ENCODE measurements around the gene ADORA1. TPM values are rescaled to one million over a fixed set of nuclear protein-coding genes. Genes with fewer than 3 reads are reported as not detected.
A peak's percentile ranks its signal among the peaks of the same experiment; 100 is the strongest.

The ADORA1 gene
- total and polyA plus RNA-seq, 2 of the 4 experiments (the other 2 are of a cell fraction): 0.36 to 0.56 TPM

- peaks cover 15% of the 10 kb centered on the region; the same call in 1 of the 2 replicates for H3K9me1 ChIP-seq (ENCODE audit: insufficient read depth, low read length)
- H2BK120ac ChIP-seq (ENCODE audit: low read depth, low read length): peak within 1 kb of the TSS; percentile 36; the same call in 1 of the 2 replicates
- no peaks in the 10 kb centered on the region for H3K36me3 ChIP-seq (ENCODE audit: control insufficient read depth, insufficient read depth, low read length)
- no peak within 1 kb of the TSS; the same call in 1 of the 2 replicates for H3K18ac ChIP-seq (ENCODE audit: low read depth, low read length)
- no TSS peak for BruUV-seq (replicated peaks)
- ChIA-PET CTCF (no interaction called here), POLR2A (ENCODE audit: unreplicated experiment) (no interaction called here)
- no peak within 1 kb of the TSS; the same call in 1 of the 2 replicates for H2AK5ac ChIP-seq (ENCODE audit: low read depth, low read length)
- H3K9me3 ChIP-seq (ENCODE audit: control insufficient read depth, insufficient read depth, low read length): no peaks in the 10 kb centered on the region
- H2BK20ac ChIP-seq (ENCODE audit: low read depth, low read length): peak within 1 kb of the TSS; percentile 8; the same call in 1 of the 2 replicates
- no peak within 1 kb of the TSS for H4K8ac ChIP-seq (ENCODE audit: low read depth in 2 of 2, low read length in 2 of 2)
- H3K79me1 ChIP-seq (ENCODE audit: low read depth in 1 of 2, low read length in 2 of 2): no peaks in the 10 kb centered on the region
- no peak within 1 kb of the TSS for H3K23ac ChIP-seq (ENCODE audit: low read depth, low read length)
- no peak within 1 kb of the TSS for H3K9ac ChIP-seq (ENCODE audit: low read depth, low read length)
- no peaks in the 10 kb centered on the region for H4K20me1 ChIP-seq (ENCODE audit: insufficient read depth, low read length)
- peak within 1 kb of the TSS; percentile 31; the same call in 1 of the 3 replicates for H2BK15ac ChIP-seq (ENCODE audit: low read depth, low read length)
- no peak within 1 kb of the TSS; the same call in 1 of the 2 replicates for H3K14ac ChIP-seq (replicated peaks; ENCODE audit: low read depth, low read length)
- peak within 1 kb of the TSS; percentile 12 for H2AK9ac ChIP-seq (replicated peaks; ENCODE audit: low read depth, low read length, poor library complexity)
- peaks cover 2% of the 10 kb centered on the region; the same call in 1 of the 2 replicates for H3K27me3 ChIP-seq (ENCODE audit: control insufficient read depth, insufficient read depth, low read length)
- in situ Hi-C loops (cut with MboI; ENCODE audit: low sequenced_read_pairs) (no loop called here), dilution Hi-C loops (cut with HindIII; ENCODE audit: low sequenced_read_pairs, unreplicated experiment) (no loop called here), intact Hi-C loops (cut with micrococcal nuclease) (no loop called here)
- DNase-seq: no peak
- H3K4ac ChIP-seq (ENCODE audit: low read depth, low read length): no peak within 1 kb of the TSS
- H3K4me1 ChIP-seq (ENCODE audit: control insufficient read depth, insufficient read depth, low read length): peaks cover 22% of the 10 kb centered on the region
- H2AFZ ChIP-seq (replicated peaks; ENCODE audit: low read length, poor library complexity): no peak within 1 kb of the TSS
- no peak within 1 kb of the TSS for H3K4me2 ChIP-seq (ENCODE audit: low read depth, low read length)
- no peak for TF ChIP-seq NFE2L2 (IDR thresholded peaks at IDR 0.05; ENCODE audit: low read depth, low read length)
- no peak for TF ChIP-seq USF2 (IDR thresholded peaks at IDR 0.05; ENCODE audit: low read depth, low read length)
- no peak for TF ChIP-seq MAZ (IDR thresholded peaks at IDR 0.05; ENCODE audit: borderline replicate concordance, low read depth, low read length)
- TF ChIP-seq CHD1 (IDR thresholded peaks at IDR 0.05; ENCODE audit: low read depth, low read length): no peak
- no peak for TF ChIP-seq POLR2A (IDR thresholded peaks at IDR 0.05; ENCODE audit: low read depth, low read length)
- TF ChIP-seq MAFK (IDR thresholded peaks at IDR 0.05; ENCODE audit: low read depth, low read length): no peak
- no peak for TF ChIP-seq MXI1 (IDR thresholded peaks at IDR 0.05; ENCODE audit: borderline replicate concordance, low read depth, low read length)
- TF ChIP-seq RCOR1 (IDR thresholded peaks at IDR 0.05; ENCODE audit: insufficient replicate concordance, low read length): no peak
- no peak for TF ChIP-seq FOS (IDR thresholded peaks at IDR 0.05; ENCODE audit: low read depth, low read length)
- no peak for TF ChIP-seq SMC3 (IDR thresholded peaks at IDR 0.05; ENCODE audit: low read depth, low read length)
- TF ChIP-seq RFX5 (IDR thresholded peaks at IDR 0.05; ENCODE audit: low read depth, low read length): no peak
- no peak for TF ChIP-seq CEBPB (IDR thresholded peaks at IDR 0.05; ENCODE audit: low read depth, low read length)
- TF ChIP-seq RAD21 (IDR thresholded peaks at IDR 0.05; ENCODE audit: low read length): no peak
- no peak for TF ChIP-seq CTCF (conservative IDR thresholded peaks at IDR 0.05; ENCODE audit: low read depth, low read length)
- no peak for TF ChIP-seq ELK1 (IDR thresholded peaks at IDR 0.05; ENCODE audit: borderline replicate concordance, low read depth, low read length)
- TF ChIP-seq BHLHE40 (IDR thresholded peaks at IDR 0.05; ENCODE audit: low read depth, low read length): no peak
- H4K5ac ChIP-seq (ENCODE audit: low read depth, low read length): no peak within 1 kb of the TSS
- no peak within 1 kb of the TSS for H3K4me3 ChIP-seq (ENCODE audit: insufficient read depth, low read depth, low read length)
- H3K56ac ChIP-seq (ENCODE audit: extremely low read depth, insufficient read depth, low read length): no peak within 1 kb of the TSS
- H2BK5ac ChIP-seq (ENCODE audit: low read depth, low read length, poor library complexity, severe bottlenecking): no peak within 1 kb of the TSS
- no peak for ATAC-seq (ENCODE audit: low read depth)
- WGBS, 2 experiments (ENCODE audit: extremely low coverage in 2 of 2, insufficient read length in 1 of 2): no CpG with 5 or more reads among the region's 5 CpGs
- H3K27ac ChIP-seq (ENCODE audit: insufficient read depth, low read length): no peak within 1 kb of the TSS
- no peak within 1 kb of the TSS for H4K91ac ChIP-seq (ENCODE audit: insufficient read depth, low read depth, low read length)
Observed at GRCh38 chr1:203175237-203175826, 47.8 kb downstream of the ADORA1 start, which contains the start of gene MYBPH. Gene MYBPH, minus strand, starts transcription at chr1:203175826. Its CDS starts 71 bp downstream, at chr1:203175755.

Data from IMR-90 (cell line).